LNCaP clone FGC (cell line): ENCODE measurements around the gene TMEM176A.

ENCODE experiments used
- DNase-seq: peaks from one replicate; pipeline ENCODE4 v3.0.0-alpha.2; 2011; ENCODE audit warnings: low read depth
- H3K4me3 ChIP-seq: 2 replicates; pipeline ENCODE4 v1.5.1; 2011; ENCODE audit warnings: mild to moderate bottlenecking, low read depth, low read length, control low read depth
- TF ChIP-seq, protein P1 (sequence below): IDR thresholded peaks from 2 replicates; pipeline ENCODE4 v1.5.1; 2012; ENCODE audit warnings: mild to moderate bottlenecking; ENCODE audit not compliant: control insufficient read depth, insufficient read depth; ENCODE audit errors: extremely low read depth

TMEM176A gene

DNA sequence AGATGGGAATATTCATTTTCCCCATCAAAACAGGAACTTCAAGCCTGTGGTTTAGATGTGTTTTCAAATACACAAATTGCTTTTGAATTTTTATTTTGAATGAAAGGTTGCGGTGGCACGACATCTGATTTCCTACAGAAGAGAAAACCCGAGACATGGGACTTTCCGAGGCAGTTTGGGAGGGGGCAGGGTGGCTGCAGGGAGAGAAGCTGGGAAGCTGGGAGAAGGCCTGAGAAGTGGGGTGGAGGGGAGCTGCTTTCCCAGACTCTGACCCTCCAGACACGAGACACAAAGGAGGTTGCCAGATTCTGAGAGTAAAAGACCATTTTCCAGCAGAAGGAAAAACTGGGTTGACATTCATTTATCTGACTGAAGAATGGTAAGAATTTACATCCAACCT lies 19.6 kb downstream of the TMEM176A start:
- TF ChIP-seq, protein P1, sequence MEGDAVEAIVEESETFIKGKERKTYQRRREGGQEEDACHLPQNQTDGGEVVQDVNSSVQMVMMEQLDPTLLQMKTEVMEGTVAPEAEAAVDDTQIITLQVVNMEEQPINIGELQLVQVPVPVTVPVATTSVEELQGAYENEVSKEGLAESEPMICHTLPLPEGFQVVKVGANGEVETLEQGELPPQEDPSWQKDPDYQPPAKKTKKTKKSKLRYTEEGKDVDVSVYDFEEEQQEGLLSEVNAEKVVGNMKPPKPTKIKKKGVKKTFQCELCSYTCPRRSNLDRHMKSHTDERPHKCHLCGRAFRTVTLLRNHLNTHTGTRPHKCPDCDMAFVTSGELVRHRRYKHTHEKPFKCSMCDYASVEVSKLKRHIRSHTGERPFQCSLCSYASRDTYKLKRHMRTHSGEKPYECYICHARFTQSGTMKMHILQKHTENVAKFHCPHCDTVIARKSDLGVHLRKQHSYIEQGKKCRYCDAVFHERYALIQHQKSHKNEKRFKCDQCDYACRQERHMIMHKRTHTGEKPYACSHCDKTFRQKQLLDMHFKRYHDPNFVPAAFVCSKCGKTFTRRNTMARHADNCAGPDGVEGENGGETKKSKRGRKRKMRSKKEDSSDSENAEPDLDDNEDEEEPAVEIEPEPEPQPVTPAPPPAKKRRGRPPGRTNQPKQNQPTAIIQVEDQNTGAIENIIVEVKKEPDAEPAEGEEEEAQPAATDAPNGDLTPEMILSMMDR, result no peak
- DNase-seq, result no peak
- no peak overlapping the region for H3K4me3 ChIP-seq

DNA sequence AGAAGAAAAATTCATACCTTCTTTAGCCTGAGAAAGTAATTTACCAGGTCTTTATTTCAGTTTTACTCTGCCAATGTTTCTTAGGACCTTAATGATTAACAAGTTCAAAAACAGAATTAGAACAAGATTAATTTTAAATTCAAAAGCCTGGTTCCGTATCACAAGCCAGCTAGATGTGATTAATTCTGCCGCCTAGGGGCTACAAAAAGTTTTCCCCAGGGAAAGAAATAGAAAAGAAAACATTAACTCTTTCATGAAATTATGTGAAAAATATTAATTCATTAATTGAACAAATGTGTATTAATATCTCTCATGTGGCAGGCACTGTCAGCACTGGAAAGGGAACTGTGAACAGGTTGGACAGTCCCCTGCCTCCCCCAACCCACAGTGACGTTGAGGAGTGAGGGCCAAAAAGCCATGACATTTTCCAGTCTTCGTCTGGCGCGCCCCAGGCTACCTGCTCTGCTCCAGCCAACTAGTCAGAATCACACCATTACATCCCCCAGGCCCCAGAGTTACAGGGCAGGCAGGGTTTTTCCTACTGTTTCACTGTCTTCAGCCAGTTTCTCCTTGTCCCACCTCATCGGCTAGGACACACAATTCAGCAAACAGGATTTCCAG lies 20.1 kb downstream of the TMEM176A start:
- TF ChIP-seq, protein P1, result no peak
- DNase-seq, result no peak
- H3K4me3 ChIP-seq, result no peak overlapping the region

DNA sequence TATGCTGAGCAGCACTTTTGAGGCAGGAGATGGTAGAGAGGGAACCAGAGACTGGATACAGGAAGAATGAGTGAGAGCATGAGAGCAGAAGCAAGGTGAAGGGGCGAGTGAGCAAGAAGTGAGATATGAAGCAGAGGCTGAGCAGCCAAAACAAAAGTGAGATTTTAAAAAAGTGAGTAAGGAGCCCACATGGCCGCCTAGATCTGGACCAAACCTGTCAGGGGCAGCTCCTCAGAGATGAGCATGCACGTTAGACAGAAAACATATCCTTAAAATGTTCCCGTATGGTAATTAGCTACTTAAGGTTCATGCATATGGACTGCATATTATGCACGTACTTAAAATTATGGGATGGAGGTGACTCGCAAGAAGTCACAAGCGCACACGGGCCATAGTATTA lies 22.5 kb downstream of the TMEM176A start:
- no peak for DNase-seq
- TF ChIP-seq, protein P1, result no peak
- H3K4me3 ChIP-seq, result no peak overlapping the region

DNA sequence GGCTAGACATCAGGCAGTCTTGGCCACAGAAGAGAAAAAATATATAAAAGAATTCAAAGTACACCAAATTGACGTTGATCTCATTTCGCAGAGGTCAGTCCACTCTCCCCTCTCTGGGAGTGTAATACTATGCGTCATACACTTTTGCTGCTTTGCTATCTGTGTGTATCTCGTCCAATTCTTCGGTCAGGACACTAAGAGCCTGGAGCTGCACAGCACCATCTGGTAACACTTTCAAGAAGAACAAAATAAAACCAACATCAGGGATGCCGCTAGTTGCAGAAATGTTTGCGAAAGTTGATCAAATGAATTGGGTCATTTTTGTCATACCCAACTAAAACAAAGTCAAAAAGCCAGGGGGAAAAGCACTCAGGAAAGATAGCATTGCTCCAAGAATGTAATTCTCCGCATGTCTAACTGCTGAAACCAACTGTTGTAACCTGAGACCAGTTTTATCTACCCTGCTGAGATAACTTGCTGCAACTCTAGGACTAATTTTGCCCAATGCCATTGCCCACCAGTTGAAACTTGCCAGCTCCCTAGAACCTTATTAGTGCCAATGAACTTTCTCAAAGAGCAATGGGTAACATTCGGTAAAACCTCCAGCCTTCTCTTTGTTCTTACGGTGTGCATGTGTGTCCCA lies 23.0 kb downstream of the TMEM176A start:
- TF ChIP-seq, protein P1, result no peak
- H3K4me3 ChIP-seq, result no peak overlapping the region
- DNase-seq, result no peak

DNA sequence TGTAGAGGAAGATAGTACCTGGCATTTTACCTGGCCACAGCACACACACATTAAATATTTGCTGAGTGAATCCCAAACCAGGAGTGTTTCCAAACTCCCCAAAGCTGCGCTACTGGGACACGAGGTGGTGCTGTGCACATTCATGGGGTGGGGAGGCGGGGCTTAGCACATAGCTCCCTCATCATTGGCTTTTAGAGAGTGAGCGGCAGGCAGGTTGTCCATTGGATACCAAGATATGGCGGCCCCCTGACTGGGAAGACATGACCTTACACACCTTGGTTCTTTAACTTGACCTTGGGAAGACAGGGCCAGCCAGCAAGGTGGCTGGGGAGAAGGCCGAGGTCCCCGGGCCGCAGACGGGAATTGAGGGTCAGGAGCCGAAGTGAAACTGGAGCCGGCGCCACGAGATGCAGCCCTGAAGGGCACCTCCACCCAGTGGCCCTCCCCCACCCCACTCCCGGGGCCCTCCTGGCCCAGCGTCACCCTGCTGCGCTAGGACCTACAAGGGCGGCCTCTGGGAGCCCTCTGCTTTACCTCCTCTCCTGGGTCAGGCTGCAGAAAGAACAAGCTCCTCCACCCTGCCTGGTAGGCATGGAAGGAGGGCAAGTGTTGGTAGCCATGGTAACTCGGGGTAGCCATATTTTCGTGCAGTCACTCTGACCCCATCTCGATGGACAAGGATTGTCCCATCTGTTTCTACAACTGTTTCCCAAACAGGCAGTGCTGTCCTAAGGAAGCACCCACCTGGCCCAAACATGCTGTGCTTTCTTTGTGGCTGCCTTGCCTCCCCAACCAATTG lies 24.0 kb downstream of the TMEM176A start:
- TF ChIP-seq, protein P1, result no peak
- no peak overlapping the region for H3K4me3 ChIP-seq
- peak; percentile 4 for DNase-seq

DNA sequence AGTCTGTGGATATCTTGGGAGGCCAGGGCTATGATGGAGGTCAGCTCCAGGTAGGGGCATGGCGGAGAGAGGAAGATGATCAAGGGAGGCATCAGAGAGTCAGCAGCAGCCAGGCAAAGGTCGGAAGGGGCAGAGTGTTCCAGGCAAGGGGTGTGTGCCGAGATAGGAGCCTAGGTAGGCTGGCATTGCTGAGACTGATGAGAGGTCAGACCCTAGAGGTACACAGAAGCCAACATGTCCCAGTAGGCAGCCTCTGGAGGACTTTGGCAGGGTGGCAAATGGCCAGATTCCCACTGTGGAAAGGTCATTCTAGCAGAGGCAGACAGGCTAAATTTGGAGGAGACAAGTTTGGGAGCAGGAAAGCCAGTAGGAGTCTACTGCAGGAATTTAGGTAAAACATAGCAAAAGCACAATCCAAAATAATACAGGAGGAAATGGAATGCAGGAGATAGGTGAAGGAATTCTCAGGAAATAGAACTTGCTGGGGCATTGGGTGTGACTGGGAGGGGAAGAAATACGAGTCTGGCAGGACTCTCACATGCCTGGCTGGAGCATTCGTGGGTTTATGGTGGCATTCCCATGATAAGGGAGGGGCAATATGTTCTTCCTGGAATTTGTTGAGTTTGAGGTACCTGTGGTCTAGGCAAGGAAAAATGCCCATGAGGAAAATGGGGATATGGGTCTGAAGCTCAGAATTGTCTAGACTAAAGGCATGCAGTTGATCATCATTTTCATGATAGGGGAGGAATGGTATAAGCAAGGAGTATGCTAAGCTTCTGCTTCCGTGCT lies 25.7 kb downstream of the TMEM176A start:
- no peak for DNase-seq
- no peak overlapping the region for H3K4me3 ChIP-seq
- TF ChIP-seq, protein P1, result no peak
